ENCODE measurements around the gene ETS1. TPM values are rescaled to one million over a fixed set of nuclear protein-coding genes. Genes with fewer than 3 reads are reported as not detected.
A peak's percentile ranks its signal among the peaks of the same experiment; 100 is the strongest.
"Not testable (repeated sequence)": the region's sequence is repeated elsewhere in the genome, so short reads cannot be mapped to it uniquely, and the experiment has no call there.

ETS1 gene
- total and polyA plus RNA-seq, 2 experiments from 2014 or later = 1.7 to 10.2 TPM

- Histone ChIP-seq H3K36me3 (no peaks in the 10 kb centered on the region), H3K4me1 (ENCODE audit: low read depth) (peaks cover 24% of the 10 kb centered on the region), H3K27me3 (peaks cover 52% of the 10 kb centered on the region), H3K4me3 (no peak overlapping the region), H3K27ac (peak overlapping the region; percentile 5), H3K9me3 (ENCODE audit: low read depth) (no peaks in the 10 kb centered on the region)
- TF ChIP-seq CTCF (IDR thresholded peaks at IDR 0.05; ENCODE audit: low read depth, low read length) = no peak
- DNase-seq (ENCODE audit: low read depth in 1 of 2, low spot score in 1 of 2) = peak; percentile 57 to 93
These were observed 131.6 kb downstream of the ETS1 start for GRCh38 chr11:128455766-128456165.

GRCh38 chr11:128453444-128454336 lies 133.7 kb downstream of the ETS1 start:
- peaks cover 24% of the 10 kb centered on the region for H3K4me1 ChIP-seq (ENCODE audit: low read depth)
- DNase-seq (ENCODE audit: low read depth in 1 of 2, low spot score in 1 of 2) = peak in 1 of 2 donors; percentile 98
- no peak for TF ChIP-seq CTCF (IDR thresholded peaks at IDR 0.05; ENCODE audit: low read depth, low read length)
- H3K4me3 ChIP-seq = no peak overlapping the region
- no peaks in the 10 kb centered on the region for H3K36me3 ChIP-seq
- H3K9me3 ChIP-seq (ENCODE audit: low read depth) = no peaks in the 10 kb centered on the region
- H3K27ac ChIP-seq = no peak overlapping the region
- H3K27me3 ChIP-seq = peaks cover 48% of the 10 kb centered on the region

- no peaks in the 10 kb centered on the region for H3K36me3 ChIP-seq
- peak in 1 of 2 donors; percentile 92 for DNase-seq (ENCODE audit: low read depth in 1 of 2, low spot score in 1 of 2)
- peaks cover 47% of the 10 kb centered on the region for H3K27me3 ChIP-seq
- TF ChIP-seq CTCF (IDR thresholded peaks at IDR 0.05; ENCODE audit: low read depth, low read length) = no peak
- no peak overlapping the region for H3K27ac ChIP-seq
- H3K4me3 ChIP-seq = no peak overlapping the region
- peaks cover 24% of the 10 kb centered on the region for H3K4me1 ChIP-seq (ENCODE audit: low read depth)
- H3K9me3 ChIP-seq (ENCODE audit: low read depth) = no peaks in the 10 kb centered on the region
These were observed 135.5 kb downstream of the ETS1 start for GRCh38 chr11:128451652-128452470.

- Histone ChIP-seq H3K36me3 (no peaks in the 10 kb centered on the region), H3K9me3 (ENCODE audit: low read depth) (no peaks in the 10 kb centered on the region), H3K4me1 (ENCODE audit: low read depth) (peaks cover 17% of the 10 kb centered on the region), H3K4me3 (no peak overlapping the region), H3K27ac (no peak overlapping the region), H3K27me3 (peaks cover 47% of the 10 kb centered on the region)
- TF ChIP-seq CTCF (IDR thresholded peaks at IDR 0.05; ENCODE audit: low read depth, low read length) = no peak
- no peak for DNase-seq (ENCODE audit: low read depth in 1 of 2, low spot score in 1 of 2)
These were observed 136.3 kb downstream of the ETS1 start for GRCh38 chr11:128450882-128451651.

- not testable (repeated sequence) for H3K27ac ChIP-seq; H3K9me3 ChIP-seq (ENCODE audit: low read depth); DNase-seq (ENCODE audit: low read depth in 1 of 2, low spot score in 1 of 2); H3K4me3 ChIP-seq; H3K36me3 ChIP-seq
- Histone ChIP-seq H3K4me1 (ENCODE audit: low read depth) (peaks cover 13% of the 10 kb centered on the region), H3K27me3 (peaks cover 47% of the 10 kb centered on the region)
These were observed 136.9 kb downstream of the ETS1 start for GRCh38 chr11:128450425-128450824.
